ENCODE measurements around the gene EIPR1.
A peak's percentile ranks its signal among the peaks of the same experiment; 100 is the strongest.

The EIPR1 gene

GRCh38 chr2:3253913-3254441 is 123.6 kb downstream of the EIPR1 start:
- Histone ChIP-seq H4K8ac (ENCODE audit: low read length) (no peak overlapping the region), H3K36me3 (ENCODE audit: control insufficient read depth in 1 of 2, insufficient read depth in 2 of 2, low read depth in 1 of 2, low read length in 2 of 2) (peaks cover 12 to 25% of the 10 kb centered on the region in 2 experiments), H2AK5ac (ENCODE audit: low read length, severe bottlenecking) (no peak overlapping the region), H3K79me1 (replicated peaks; ENCODE audit: low read length, poor library complexity, severe bottlenecking) (peaks cover 35% of the 10 kb centered on the region), H2BK15ac (ENCODE audit: low read depth, poor library complexity, severe bottlenecking) (no peak overlapping the region), H2BK5ac (ENCODE audit: low read depth, low read length, poor library complexity, severe bottlenecking) (no peak overlapping the region), H3K27ac (ENCODE audit: low read length, poor library complexity, severe bottlenecking) (no peak overlapping the region), H3K4ac (ENCODE audit: low read depth in 1 of 2, low read length in 2 of 2) (no peak overlapping the region), H3K23ac (ENCODE audit: low read length in 2 of 2) (no peak overlapping the region), H3K18ac (ENCODE audit: low read depth in 1 of 2, low read length in 2 of 2) (no peak overlapping the region), H2BK120ac (ENCODE audit: low read depth, low read length) (no peak overlapping the region), H3K4me1 (ENCODE audit: control insufficient read depth, insufficient read depth, low read depth, low read length) (peaks cover 17% of the 10 kb centered on the region), H2AFZ (ENCODE audit: low read depth, low read length) (no peak overlapping the region), H3K4me2 (ENCODE audit: low read length, poor library complexity, severe bottlenecking) (no peak overlapping the region), H2BK12ac (ENCODE audit: low read length in 2 of 2) (no peak overlapping the region), H4K91ac (ENCODE audit: low read length) (no peak overlapping the region), H3K9ac (ENCODE audit: low read length) (no peak overlapping the region), H3K9me3 (ENCODE audit: control insufficient read depth, low read length) (peaks cover 8% of the 10 kb centered on the region), H3K14ac (ENCODE audit: low read length in 2 of 2) (peak overlapping the region in 1 of 2 experiments; percentile 31), H3K4me3 (ENCODE audit: insufficient read depth in 1 of 2, low read depth in 1 of 2, low read length in 2 of 2) (no peak overlapping the region), H3K27me3 (ENCODE audit: control insufficient read depth in 1 of 2, insufficient read depth in 1 of 2, low read length in 2 of 2) (no peaks in the 10 kb centered on the region)
- 84% methylated on average over 15 of the region's 15 CpGs for WGBS
- no peak for DNase-seq

GRCh38 chr2:3251946-3252345 is 125.7 kb downstream of the EIPR1 start:
- Histone ChIP-seq H2BK15ac (ENCODE audit: low read depth, poor library complexity, severe bottlenecking) (no peak overlapping the region), H2BK5ac (ENCODE audit: low read depth, low read length, poor library complexity, severe bottlenecking) (no peak overlapping the region), H3K18ac (ENCODE audit: low read depth in 1 of 2, low read length in 2 of 2) (no peak overlapping the region), H3K4ac (ENCODE audit: low read depth in 1 of 2, low read length in 2 of 2) (no peak overlapping the region), H4K8ac (ENCODE audit: low read length) (no peak overlapping the region), H3K36me3 (ENCODE audit: control insufficient read depth in 1 of 2, insufficient read depth in 2 of 2, low read depth in 1 of 2, low read length in 2 of 2) (peaks cover 12 to 27% of the 10 kb centered on the region in 2 experiments), H3K4me2 (ENCODE audit: low read length, poor library complexity, severe bottlenecking) (no peak overlapping the region), H2BK12ac (ENCODE audit: low read length in 2 of 2) (no peak overlapping the region), H3K9ac (ENCODE audit: low read length) (no peak overlapping the region), H3K27me3 (ENCODE audit: control insufficient read depth in 1 of 2, insufficient read depth in 1 of 2, low read length in 2 of 2) (no peaks in the 10 kb centered on the region), H2AK5ac (ENCODE audit: low read length, severe bottlenecking) (no peak overlapping the region), H3K27ac (ENCODE audit: low read length, poor library complexity, severe bottlenecking) (no peak overlapping the region), H2AFZ (ENCODE audit: low read depth, low read length) (no peak overlapping the region), H2BK120ac (ENCODE audit: low read depth, low read length) (no peak overlapping the region), H3K79me1 (replicated peaks; ENCODE audit: low read length, poor library complexity, severe bottlenecking) (peaks cover 34% of the 10 kb centered on the region), H3K14ac (ENCODE audit: low read length in 2 of 2) (no peak overlapping the region), H3K4me3 (ENCODE audit: insufficient read depth in 1 of 2, low read depth in 1 of 2, low read length in 2 of 2) (no peak overlapping the region), H3K4me1 (ENCODE audit: control insufficient read depth, insufficient read depth, low read depth, low read length) (peaks cover 10% of the 10 kb centered on the region), H3K23ac (ENCODE audit: low read length in 2 of 2) (no peak overlapping the region), H4K91ac (ENCODE audit: low read length) (no peak overlapping the region), H3K9me3 (ENCODE audit: control insufficient read depth, low read length) (peaks cover 10% of the 10 kb centered on the region)
- WGBS: 93% methylated on average over 15 of the region's 15 CpGs
- no peak for DNase-seq

GRCh38 chr2:3249476-3249962 is 128.1 kb downstream of the EIPR1 start:
- Histone ChIP-seq H4K91ac (ENCODE audit: low read length) (no peak overlapping the region), H2BK120ac (ENCODE audit: low read depth, low read length) (no peak overlapping the region), H2BK15ac (ENCODE audit: low read depth, poor library complexity, severe bottlenecking) (no peak overlapping the region), H3K9me3 (ENCODE audit: control insufficient read depth, low read length) (peaks cover 10% of the 10 kb centered on the region), H3K18ac (ENCODE audit: low read depth in 1 of 2, low read length in 2 of 2) (no peak overlapping the region), H3K27me3 (ENCODE audit: control insufficient read depth in 1 of 2, insufficient read depth in 1 of 2, low read length in 2 of 2) (no peaks in the 10 kb centered on the region), H3K4me3 (ENCODE audit: insufficient read depth in 1 of 2, low read depth in 1 of 2, low read length in 2 of 2) (no peak overlapping the region), H3K27ac (ENCODE audit: low read length, poor library complexity, severe bottlenecking) (no peak overlapping the region), H3K79me1 (replicated peaks; ENCODE audit: low read length, poor library complexity, severe bottlenecking) (peaks cover 29% of the 10 kb centered on the region), H3K4ac (ENCODE audit: low read depth in 1 of 2, low read length in 2 of 2) (no peak overlapping the region), H3K4me2 (ENCODE audit: low read length, poor library complexity, severe bottlenecking) (no peak overlapping the region), H2BK5ac (ENCODE audit: low read depth, low read length, poor library complexity, severe bottlenecking) (no peak overlapping the region), H3K9ac (ENCODE audit: low read length) (no peak overlapping the region), H2AK5ac (ENCODE audit: low read length, severe bottlenecking) (no peak overlapping the region), H3K14ac (ENCODE audit: low read length in 2 of 2) (no peak overlapping the region), H3K23ac (ENCODE audit: low read length in 2 of 2) (no peak overlapping the region), H4K8ac (ENCODE audit: low read length) (no peak overlapping the region), H3K4me1 (ENCODE audit: control insufficient read depth, insufficient read depth, low read depth, low read length) (peaks cover 3% of the 10 kb centered on the region), H2BK12ac (ENCODE audit: low read length in 2 of 2) (no peak overlapping the region), H2AFZ (ENCODE audit: low read depth, low read length) (no peak overlapping the region), H3K36me3 (ENCODE audit: control insufficient read depth in 1 of 2, insufficient read depth in 2 of 2, low read depth in 1 of 2, low read length in 2 of 2) (peaks cover 7 to 17% of the 10 kb centered on the region in 2 experiments)
- 96% methylated on average over 2 of the region's 2 CpGs for WGBS
- no peak for DNase-seq

- Histone ChIP-seq H2BK120ac (ENCODE audit: low read depth, low read length) (no peak overlapping the region), H2BK15ac (ENCODE audit: low read depth, poor library complexity, severe bottlenecking) (no peak overlapping the region), H2AFZ (ENCODE audit: low read depth, low read length) (no peak overlapping the region), H3K4me1 (ENCODE audit: control insufficient read depth, insufficient read depth, low read depth, low read length) (no peaks in the 10 kb centered on the region), H3K18ac (ENCODE audit: low read depth in 1 of 2, low read length in 2 of 2) (no peak overlapping the region), H2AK5ac (ENCODE audit: low read length, severe bottlenecking) (no peak overlapping the region), H3K9ac (ENCODE audit: low read length) (no peak overlapping the region), H3K23ac (ENCODE audit: low read length in 2 of 2) (no peak overlapping the region), H3K27me3 (ENCODE audit: control insufficient read depth in 1 of 2, insufficient read depth in 1 of 2, low read length in 2 of 2) (no peaks in the 10 kb centered on the region), H2BK12ac (ENCODE audit: low read length in 2 of 2) (no peak overlapping the region), H2BK5ac (ENCODE audit: low read depth, low read length, poor library complexity, severe bottlenecking) (no peak overlapping the region), H3K4me3 (ENCODE audit: insufficient read depth in 1 of 2, low read depth in 1 of 2, low read length in 2 of 2) (no peak overlapping the region), H4K91ac (ENCODE audit: low read length) (no peak overlapping the region), H4K8ac (ENCODE audit: low read length) (no peak overlapping the region), H3K4me2 (ENCODE audit: low read length, poor library complexity, severe bottlenecking) (no peak overlapping the region), H3K14ac (ENCODE audit: low read length in 2 of 2) (no peak overlapping the region), H3K79me1 (replicated peaks; ENCODE audit: low read length, poor library complexity, severe bottlenecking) (peaks cover 31% of the 10 kb centered on the region), H3K9me3 (ENCODE audit: control insufficient read depth, low read length) (peaks cover 10% of the 10 kb centered on the region), H3K27ac (ENCODE audit: low read length, poor library complexity, severe bottlenecking) (no peak overlapping the region), H3K36me3 (ENCODE audit: control insufficient read depth in 1 of 2, insufficient read depth in 2 of 2, low read depth in 1 of 2, low read length in 2 of 2) (peaks cover 2 to 12% of the 10 kb centered on the region in 2 experiments), H3K4ac (ENCODE audit: low read depth in 1 of 2, low read length in 2 of 2) (no peak overlapping the region)
- 98% methylated on average over 4 of the region's 4 CpGs for WGBS
- no peak for DNase-seq
These were observed 128.7 kb downstream of the EIPR1 start for GRCh38 chr2:3248754-3249475.
